Measurements from ENCODE around the gene SNX9.

Gene SNX9

DNA sequence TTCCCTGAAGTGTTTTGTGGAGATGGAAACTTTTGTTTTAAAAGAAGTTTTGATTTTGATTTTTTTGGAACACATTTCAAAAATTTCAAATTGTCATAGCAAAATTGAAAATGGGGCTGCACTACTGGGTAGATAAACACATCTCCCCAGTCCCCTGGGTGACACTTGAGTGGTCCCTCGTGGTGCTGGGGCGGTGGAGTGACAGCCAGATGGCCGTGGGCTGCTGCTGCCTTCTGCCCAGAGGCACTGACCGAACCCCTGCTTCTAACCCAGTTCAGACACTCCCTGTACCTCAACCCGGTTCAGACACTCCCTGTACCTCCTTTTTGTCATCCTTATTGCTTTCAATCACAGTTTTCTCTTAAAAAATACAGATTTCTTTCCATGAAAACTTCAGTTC lies 88.7 kb downstream of the SNX9 start:
- no peak overlapping the region for H3K23ac ChIP-seq (ENCODE audit: low read depth, low read length, poor library complexity)
- H2BK5ac ChIP-seq (ENCODE audit: low read length): no peak overlapping the region
- H3K27ac ChIP-seq (replicated peaks; ENCODE audit: low read length): no peak overlapping the region
- peaks cover 0 to 12% of the 10 kb centered on the region in 2 donors for H3K9me3 ChIP-seq (replicated peaks in 1 of 2; ENCODE audit: control insufficient read depth in 2 of 2, insufficient read depth in 1 of 2, low read depth in 1 of 2, low read length in 2 of 2)
- H3K27me3 ChIP-seq (ENCODE audit: control insufficient read depth in 3 of 3, insufficient read depth in 3 of 3, low read depth in 1 of 3, low read length in 3 of 3): no peaks in the 10 kb centered on the region
- H3K36me3 ChIP-seq (replicated peaks in 1 of 2; ENCODE audit: control insufficient read depth in 2 of 2, insufficient read depth in 2 of 2, low read length in 2 of 2): peaks cover 9 to 61% of the 10 kb centered on the region in 2 donors
- DNase-seq (ENCODE audit: low spot score): no peak
- H3K4me2 ChIP-seq (ENCODE audit: insufficient read depth, low read length, poor library complexity, severe bottlenecking): no peak overlapping the region
- no peak overlapping the region for H2BK15ac ChIP-seq (ENCODE audit: low read length)
- no peak overlapping the region for H3K9ac ChIP-seq (ENCODE audit: low read depth, low read length, poor library complexity)
- H2BK12ac ChIP-seq (ENCODE audit: low read length): no peak overlapping the region
- no peak overlapping the region for H4K8ac ChIP-seq (ENCODE audit: low read depth, low read length)
- H3K18ac ChIP-seq (ENCODE audit: low read length): no peak overlapping the region
- H3K4me3 ChIP-seq (ENCODE audit: low read length in 2 of 2): no peak overlapping the region
- H2BK120ac ChIP-seq (ENCODE audit: low read depth, low read length): no peak overlapping the region
- H4K91ac ChIP-seq (ENCODE audit: low read depth, low read length, poor library complexity): no peak overlapping the region
- H2AFZ ChIP-seq (ENCODE audit: low read length): no peak overlapping the region
- H2AK5ac ChIP-seq (ENCODE audit: low read depth, low read length): no peak overlapping the region
- H3K14ac ChIP-seq (ENCODE audit: low read length): no peak overlapping the region
- no peaks in the 10 kb centered on the region for H3K79me1 ChIP-seq (ENCODE audit: low read depth, low read length)
- no peak overlapping the region for H3K4ac ChIP-seq (ENCODE audit: low read length)
- no CpG with 5 or more reads among the region's 5 CpGs for WGBS, 2 donors (ENCODE audit: extremely low coverage in 2 of 2, insufficient read length in 2 of 2, insufficient replicate concordance in 1 of 2)
- H3K4me1 ChIP-seq (ENCODE audit: control insufficient read depth in 2 of 2, insufficient read depth in 1 of 2, low read depth in 1 of 2, low read length in 2 of 2): no peaks in the 10 kb centered on the region

DNA sequence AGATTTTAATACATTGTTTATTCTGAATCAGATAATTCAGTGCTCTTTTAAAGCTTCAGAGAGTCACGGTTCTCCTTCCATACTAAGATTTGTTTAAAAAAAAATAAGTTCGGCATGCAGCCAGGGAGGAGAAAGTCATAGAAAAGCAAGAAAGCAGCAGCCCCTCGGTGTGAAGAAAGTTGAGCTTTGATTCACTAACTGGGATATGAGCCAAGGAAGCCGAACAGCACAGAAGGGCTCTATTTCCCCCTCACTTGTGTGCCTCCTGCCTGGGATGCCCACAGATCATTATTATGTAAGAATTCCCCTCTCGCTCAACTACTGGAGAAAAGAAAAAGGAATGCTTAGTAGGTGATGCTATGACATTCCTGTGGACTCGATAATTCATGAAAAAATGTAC lies 89.3 kb downstream of the SNX9 start:
- no peak for DNase-seq (ENCODE audit: low spot score)
- H2AK5ac ChIP-seq (ENCODE audit: low read depth, low read length): no peak overlapping the region
- H2BK15ac ChIP-seq (ENCODE audit: low read length): no peak overlapping the region
- no peak overlapping the region for H3K14ac ChIP-seq (ENCODE audit: low read length)
- H4K8ac ChIP-seq (ENCODE audit: low read depth, low read length): no peak overlapping the region
- H2BK12ac ChIP-seq (ENCODE audit: low read length): no peak overlapping the region
- no peak overlapping the region for H3K9ac ChIP-seq (ENCODE audit: low read depth, low read length, poor library complexity)
- no peak overlapping the region for H3K4me2 ChIP-seq (ENCODE audit: insufficient read depth, low read length, poor library complexity, severe bottlenecking)
- no peak overlapping the region for H2AFZ ChIP-seq (ENCODE audit: low read length)
- H2BK120ac ChIP-seq (ENCODE audit: low read depth, low read length): no peak overlapping the region
- no peak overlapping the region for H2BK5ac ChIP-seq (ENCODE audit: low read length)
- H3K36me3 ChIP-seq (replicated peaks in 1 of 2; ENCODE audit: control insufficient read depth in 2 of 2, insufficient read depth in 2 of 2, low read length in 2 of 2): peaks cover 9 to 62% of the 10 kb centered on the region in 2 donors
- H3K27me3 ChIP-seq (ENCODE audit: control insufficient read depth in 3 of 3, insufficient read depth in 3 of 3, low read depth in 1 of 3, low read length in 3 of 3): no peaks in the 10 kb centered on the region
- H3K18ac ChIP-seq (ENCODE audit: low read length): no peak overlapping the region
- H3K4me3 ChIP-seq (ENCODE audit: low read length in 2 of 2): no peak overlapping the region
- H3K4me1 ChIP-seq (ENCODE audit: control insufficient read depth in 2 of 2, insufficient read depth in 1 of 2, low read depth in 1 of 2, low read length in 2 of 2): no peaks in the 10 kb centered on the region
- WGBS, 2 donors (ENCODE audit: extremely low coverage in 2 of 2, insufficient read length in 2 of 2, insufficient replicate concordance in 1 of 2): no CpG with 5 or more reads among the region's 6 CpGs
- no peak overlapping the region for H3K27ac ChIP-seq (replicated peaks; ENCODE audit: low read length)
- H3K23ac ChIP-seq (ENCODE audit: low read depth, low read length, poor library complexity): no peak overlapping the region
- no peaks in the 10 kb centered on the region for H3K79me1 ChIP-seq (ENCODE audit: low read depth, low read length)
- H4K91ac ChIP-seq (ENCODE audit: low read depth, low read length, poor library complexity): no peak overlapping the region
- no peak overlapping the region for H3K4ac ChIP-seq (ENCODE audit: low read length)
- peaks cover 0 to 12% of the 10 kb centered on the region in 2 donors for H3K9me3 ChIP-seq (replicated peaks in 1 of 2; ENCODE audit: control insufficient read depth in 2 of 2, insufficient read depth in 1 of 2, low read depth in 1 of 2, low read length in 2 of 2)

GRCh38 chr6:157921685-157922367 lies 98.8 kb downstream of the SNX9 start:
- no peaks in the 10 kb centered on the region for H3K27me3 ChIP-seq (ENCODE audit: control insufficient read depth in 3 of 3, insufficient read depth in 3 of 3, low read depth in 1 of 3, low read length in 3 of 3)
- no peak overlapping the region for H3K27ac ChIP-seq (replicated peaks; ENCODE audit: low read length)
- H3K4me1 ChIP-seq (ENCODE audit: control insufficient read depth in 2 of 2, insufficient read depth in 1 of 2, low read depth in 1 of 2, low read length in 2 of 2): no peaks in the 10 kb centered on the region
- no peak overlapping the region for H2BK12ac ChIP-seq (ENCODE audit: low read length)
- no peak overlapping the region for H3K4me2 ChIP-seq (ENCODE audit: insufficient read depth, low read length, poor library complexity, severe bottlenecking)
- H3K9me3 ChIP-seq (replicated peaks in 1 of 2; ENCODE audit: control insufficient read depth in 2 of 2, insufficient read depth in 1 of 2, low read depth in 1 of 2, low read length in 2 of 2): peaks cover 0 to 20% of the 10 kb centered on the region in 2 donors
- H3K18ac ChIP-seq (ENCODE audit: low read length): no peak overlapping the region
- H3K4ac ChIP-seq (ENCODE audit: low read length): no peak overlapping the region
- H3K36me3 ChIP-seq (replicated peaks in 1 of 2; ENCODE audit: control insufficient read depth in 2 of 2, insufficient read depth in 2 of 2, low read length in 2 of 2): peaks cover 9 to 80% of the 10 kb centered on the region in 2 donors
- no peak overlapping the region for H3K4me3 ChIP-seq (ENCODE audit: low read length in 2 of 2)
- no peak for DNase-seq (ENCODE audit: low spot score)
- H3K9ac ChIP-seq (ENCODE audit: low read depth, low read length, poor library complexity): no peak overlapping the region
- no CpG with 5 or more reads among the region's 4 CpGs for WGBS, 2 donors (ENCODE audit: extremely low coverage in 2 of 2, insufficient read length in 2 of 2, insufficient replicate concordance in 1 of 2)
- H3K79me1 ChIP-seq (ENCODE audit: low read depth, low read length): no peaks in the 10 kb centered on the region
- H2AFZ ChIP-seq (ENCODE audit: low read length): no peak overlapping the region
- no peak overlapping the region for H2BK120ac ChIP-seq (ENCODE audit: low read depth, low read length)
- no peak overlapping the region for H4K8ac ChIP-seq (ENCODE audit: low read depth, low read length)
- no peak overlapping the region for H3K23ac ChIP-seq (ENCODE audit: low read depth, low read length, poor library complexity)
- no peak overlapping the region for H2BK5ac ChIP-seq (ENCODE audit: low read length)
- no peak overlapping the region for H4K91ac ChIP-seq (ENCODE audit: low read depth, low read length, poor library complexity)
- H2BK15ac ChIP-seq (ENCODE audit: low read length): no peak overlapping the region
- no peak overlapping the region for H3K14ac ChIP-seq (ENCODE audit: low read length)
- H2AK5ac ChIP-seq (ENCODE audit: low read depth, low read length): no peak overlapping the region

DNA sequence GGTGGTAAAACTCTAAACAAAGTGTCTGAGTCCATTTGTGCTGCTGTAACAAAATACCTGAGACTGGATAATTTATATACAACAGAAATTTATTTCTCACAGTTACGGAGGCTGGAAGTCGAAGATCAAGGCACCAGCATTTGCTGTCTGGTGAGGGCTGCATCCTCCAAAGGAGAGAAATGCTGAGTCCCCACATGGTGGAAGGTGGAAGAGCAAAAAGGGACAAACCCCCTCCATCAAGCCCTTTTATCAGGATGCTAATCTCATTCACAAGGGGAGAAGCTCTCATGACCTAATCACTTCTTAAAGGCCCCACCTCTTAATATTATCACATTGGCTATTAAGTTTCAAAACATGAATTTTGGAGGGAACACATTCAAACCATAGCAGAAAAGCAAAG lies 102.7 kb downstream of the SNX9 start:
- Histone ChIP-seq H2AFZ (ENCODE audit: low read length) (no peak overlapping the region), H3K36me3 (replicated peaks in 1 of 2; ENCODE audit: control insufficient read depth in 2 of 2, insufficient read depth in 2 of 2, low read length in 2 of 2) (peaks cover 16 to 76% of the 10 kb centered on the region in 2 donors)
- WGBS, 2 donors (ENCODE audit: extremely low coverage in 2 of 2, insufficient read length in 2 of 2, insufficient replicate concordance in 1 of 2): no CpG with 5 or more reads among the region's 2 CpGs

More for the DNA sequence above, 102.7 kb downstream of the SNX9 start:
- no peak for DNase-seq (ENCODE audit: low spot score)
- Histone ChIP-seq H3K27me3 (ENCODE audit: control insufficient read depth in 3 of 3, insufficient read depth in 3 of 3, low read depth in 1 of 3, low read length in 3 of 3) (no peaks in the 10 kb centered on the region), H3K4me3 (ENCODE audit: low read length in 2 of 2) (no peak overlapping the region), H3K79me1 (ENCODE audit: low read depth, low read length) (no peaks in the 10 kb centered on the region), H2BK120ac (ENCODE audit: low read depth, low read length) (no peak overlapping the region), H3K4ac (ENCODE audit: low read length) (no peak overlapping the region), H3K14ac (ENCODE audit: low read length) (no peak overlapping the region), H2BK15ac (ENCODE audit: low read length) (no peak overlapping the region), H3K4me1 (ENCODE audit: control insufficient read depth in 2 of 2, insufficient read depth in 1 of 2, low read depth in 1 of 2, low read length in 2 of 2) (peaks cover 0 to 9% of the 10 kb centered on the region in 2 donors), H3K9ac (ENCODE audit: low read depth, low read length, poor library complexity) (no peak overlapping the region), H3K9me3 (replicated peaks in 1 of 2; ENCODE audit: control insufficient read depth in 2 of 2, insufficient read depth in 1 of 2, low read depth in 1 of 2, low read length in 2 of 2) (no peaks in the 10 kb centered on the region), H2BK12ac (ENCODE audit: low read length) (no peak overlapping the region), H2AK5ac (ENCODE audit: low read depth, low read length) (no peak overlapping the region), H4K91ac (ENCODE audit: low read depth, low read length, poor library complexity) (no peak overlapping the region), H2BK5ac (ENCODE audit: low read length) (no peak overlapping the region), H4K8ac (ENCODE audit: low read depth, low read length) (no peak overlapping the region), H3K23ac (ENCODE audit: low read depth, low read length, poor library complexity) (no peak overlapping the region), H3K4me2 (ENCODE audit: insufficient read depth, low read length, poor library complexity, severe bottlenecking) (no peak overlapping the region), H3K18ac (ENCODE audit: low read length) (no peak overlapping the region), H3K27ac (replicated peaks; ENCODE audit: low read length) (no peak overlapping the region)

Data from neuronal stem cell (in vitro differentiated cells).